Measurements from ENCODE around the gene RPRD1A.
"Not testable (repeated sequence)": the region's sequence is repeated elsewhere in the genome, so short reads cannot be mapped to it uniquely, and the experiment has no call there.

- TF ChIP-seq, protein P1, sequence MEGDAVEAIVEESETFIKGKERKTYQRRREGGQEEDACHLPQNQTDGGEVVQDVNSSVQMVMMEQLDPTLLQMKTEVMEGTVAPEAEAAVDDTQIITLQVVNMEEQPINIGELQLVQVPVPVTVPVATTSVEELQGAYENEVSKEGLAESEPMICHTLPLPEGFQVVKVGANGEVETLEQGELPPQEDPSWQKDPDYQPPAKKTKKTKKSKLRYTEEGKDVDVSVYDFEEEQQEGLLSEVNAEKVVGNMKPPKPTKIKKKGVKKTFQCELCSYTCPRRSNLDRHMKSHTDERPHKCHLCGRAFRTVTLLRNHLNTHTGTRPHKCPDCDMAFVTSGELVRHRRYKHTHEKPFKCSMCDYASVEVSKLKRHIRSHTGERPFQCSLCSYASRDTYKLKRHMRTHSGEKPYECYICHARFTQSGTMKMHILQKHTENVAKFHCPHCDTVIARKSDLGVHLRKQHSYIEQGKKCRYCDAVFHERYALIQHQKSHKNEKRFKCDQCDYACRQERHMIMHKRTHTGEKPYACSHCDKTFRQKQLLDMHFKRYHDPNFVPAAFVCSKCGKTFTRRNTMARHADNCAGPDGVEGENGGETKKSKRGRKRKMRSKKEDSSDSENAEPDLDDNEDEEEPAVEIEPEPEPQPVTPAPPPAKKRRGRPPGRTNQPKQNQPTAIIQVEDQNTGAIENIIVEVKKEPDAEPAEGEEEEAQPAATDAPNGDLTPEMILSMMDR (IDR thresholded peaks at IDR 0.05): not testable (repeated sequence)
- not testable (repeated sequence) for TF ChIP-seq POLR2A (IDR thresholded peaks at IDR 0.05)
These were observed 2.6 kb downstream of the RPRD1A start for GRCh38 chr18:36064809-36065079.

Data from uterus (tissue), 2 donors.